Upper lobe of left lung (tissue), 6 donors: ENCODE results near the gene ADAMTS14. TPM values are rescaled to one million over a fixed set of nuclear protein-coding genes. Genes with fewer than 3 reads are reported as not detected.

Experiments
- ATAC-seq, 2 donors: fragments of 200-7000 bp; cut with Tn5 transposase; one replicate each; pipeline ENCODE4 v1.9.1; 2022; ENCODE audit warnings: mild to moderate bottlenecking in 2 of 2, moderate library complexity in 2 of 2; ENCODE audit not compliant: low FRiP score in 2 of 2
- DNase-seq, 2 donors: peaks; one replicate each; pipeline ENCODE4 v3.0.0-alpha.2; 2019 to 2020
- H3K27ac ChIP-seq, 4 donors: fragments of 200-600 bp; sonication (generic); one replicate each; pipeline ENCODE4 v1.5.1; 2016 to 2019
- H3K27me3 ChIP-seq, 4 donors: fragments of 200-600 bp; sonication (generic); one replicate each; pipeline ENCODE4 v1.5.1; 2017 to 2019
- H3K36me3 ChIP-seq, 4 donors: fragments of 200-600 bp; sonication (generic); one replicate each; pipeline ENCODE4 v1.5.1; 2016 to 2019
- H3K4me1 ChIP-seq, 4 donors: fragments of 200-600 bp; sonication (generic); one replicate each; pipeline ENCODE4 v1.5.1; 2018 to 2019
- H3K4me3 ChIP-seq, 4 donors: fragments of 200-600 bp; sonication (generic); one replicate each; pipeline ENCODE4 v1.5.1; 2017 to 2019; ENCODE audit warnings: mild to moderate bottlenecking in 2 of 4, moderate library complexity in 1 of 4
- H3K9me3 ChIP-seq, 4 donors: fragments of 200-600 bp; sonication (generic); one replicate each; pipeline ENCODE4 v1.5.1; 2018 to 2019
- EP300 ChIP-seq, 4 donors: sonication (generic); formaldehyde crosslinking; IDR thresholded peaks; one replicate each; pipeline ENCODE4 v1.5.1; 2017; ENCODE audit warnings: antibody characterized with exemption in 4 of 4, control low read depth in 2 of 4
- POLR2A ChIP-seq, 4 donors: fragments of 450-650 bp; IDR thresholded peaks; one replicate each; pipeline ENCODE4 v1.5.1; 2016 to 2017; ENCODE audit warnings: antibody characterized with exemption in 4 of 4, mild to moderate bottlenecking in 2 of 4
- POLR2AphosphoS5 ChIP-seq, 2 donors: sonication (generic); formaldehyde crosslinking; IDR thresholded peaks; one replicate each; pipeline ENCODE4 v1.5.1; 2017; ENCODE audit warnings: antibody characterized with exemption in 2 of 2
- WGBS, 2 donors: methylation state at CpG; one replicate each; pipeline ENCODE4 v1.1.5; 2017 to 2018; 5-methylcytosine and 5-hydroxymethylcytosine counted together
- total RNA-seq, 6 donors: library from RNA; depleted of rRNA in 4 of 6; stranded (reverse); fragments of >200 nt in 4 of 6; gene quantifications; one replicate each; pipeline versions ENCODE4 v1.1.0 to v1.2.1, GENCODE V29; 2016 to 2021
- TF ChIP-seq, protein P1 (sequence below), 6 experiments: fragments of 450-650 bp in 4 of 6; fragments of 200-600 bp in 2 of 6; sonication (generic) in 2 of 6; IDR thresholded peaks; one replicate each; pipeline ENCODE4 v1.5.1; 2016 to 2019; ENCODE audit warnings: antibody characterized with exemption in 6 of 6
- donor health status: DM: no; HTN: no; CAD: no; lungs with moderate emphysema.
- donor health status: DM: no; HTN: yes; CAD: no; lungs with severe emphysema.

ADAMTS14 gene
- total RNA-seq, 6 donors from 2014 or later = 0.15 to 3.1 (median 0.45) TPM

DNA sequence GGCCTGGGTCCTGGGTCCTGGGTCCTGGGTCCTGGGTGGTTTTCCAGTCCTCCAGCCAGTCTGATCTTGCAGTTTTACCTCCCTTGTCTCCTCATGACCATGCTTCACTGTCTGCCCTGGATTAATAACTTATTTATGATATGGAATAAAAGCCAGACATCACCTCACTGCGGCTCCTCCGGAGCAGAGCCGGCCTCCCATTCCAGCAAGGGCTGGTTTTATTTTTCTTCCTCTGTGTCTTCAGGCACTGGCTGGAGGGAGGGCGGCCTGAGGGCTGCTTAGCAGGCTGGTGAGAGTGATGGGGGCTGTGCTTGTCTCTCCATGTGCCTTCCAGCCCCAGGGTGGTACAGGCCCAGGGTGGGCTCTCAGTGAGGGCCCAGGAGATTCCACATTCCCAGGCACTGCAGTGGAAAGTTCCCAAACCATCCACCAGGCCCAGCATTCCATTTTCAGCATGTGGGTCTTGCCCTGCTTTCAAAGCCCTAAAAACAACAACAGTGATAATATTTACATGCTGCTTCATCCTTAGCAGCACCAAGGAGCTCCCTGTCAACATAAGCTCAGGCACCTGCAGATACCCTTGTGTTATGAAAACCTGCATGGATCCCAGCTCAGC, 12.6 kb downstream of the ADAMTS14 start:
- no peak for DNase-seq
- no peak for ATAC-seq
- no peak for TF ChIP-seq POLR2A (IDR thresholded peaks at IDR 0.05)
- TF ChIP-seq, protein P1, sequence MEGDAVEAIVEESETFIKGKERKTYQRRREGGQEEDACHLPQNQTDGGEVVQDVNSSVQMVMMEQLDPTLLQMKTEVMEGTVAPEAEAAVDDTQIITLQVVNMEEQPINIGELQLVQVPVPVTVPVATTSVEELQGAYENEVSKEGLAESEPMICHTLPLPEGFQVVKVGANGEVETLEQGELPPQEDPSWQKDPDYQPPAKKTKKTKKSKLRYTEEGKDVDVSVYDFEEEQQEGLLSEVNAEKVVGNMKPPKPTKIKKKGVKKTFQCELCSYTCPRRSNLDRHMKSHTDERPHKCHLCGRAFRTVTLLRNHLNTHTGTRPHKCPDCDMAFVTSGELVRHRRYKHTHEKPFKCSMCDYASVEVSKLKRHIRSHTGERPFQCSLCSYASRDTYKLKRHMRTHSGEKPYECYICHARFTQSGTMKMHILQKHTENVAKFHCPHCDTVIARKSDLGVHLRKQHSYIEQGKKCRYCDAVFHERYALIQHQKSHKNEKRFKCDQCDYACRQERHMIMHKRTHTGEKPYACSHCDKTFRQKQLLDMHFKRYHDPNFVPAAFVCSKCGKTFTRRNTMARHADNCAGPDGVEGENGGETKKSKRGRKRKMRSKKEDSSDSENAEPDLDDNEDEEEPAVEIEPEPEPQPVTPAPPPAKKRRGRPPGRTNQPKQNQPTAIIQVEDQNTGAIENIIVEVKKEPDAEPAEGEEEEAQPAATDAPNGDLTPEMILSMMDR (IDR thresholded peaks at IDR 0.05) = no peak
- no peak for TF ChIP-seq EP300 (IDR thresholded peaks at IDR 0.05)
- no peak for TF ChIP-seq POLR2AphosphoS5 (IDR thresholded peaks at IDR 0.05)
- no peak overlapping the region for H3K27ac ChIP-seq
- H3K36me3 ChIP-seq = no peaks in the 10 kb centered on the region
- H3K4me1 ChIP-seq = no peaks in the 10 kb centered on the region
- 88 to 96% methylated on average over 3 to 4 of the region's 4 CpGs for WGBS, 2 donors
- no peak overlapping the region for H3K4me3 ChIP-seq
- no peaks in the 10 kb centered on the region for H3K27me3 ChIP-seq
- H3K9me3 ChIP-seq = no peaks in the 10 kb centered on the region

DNA sequence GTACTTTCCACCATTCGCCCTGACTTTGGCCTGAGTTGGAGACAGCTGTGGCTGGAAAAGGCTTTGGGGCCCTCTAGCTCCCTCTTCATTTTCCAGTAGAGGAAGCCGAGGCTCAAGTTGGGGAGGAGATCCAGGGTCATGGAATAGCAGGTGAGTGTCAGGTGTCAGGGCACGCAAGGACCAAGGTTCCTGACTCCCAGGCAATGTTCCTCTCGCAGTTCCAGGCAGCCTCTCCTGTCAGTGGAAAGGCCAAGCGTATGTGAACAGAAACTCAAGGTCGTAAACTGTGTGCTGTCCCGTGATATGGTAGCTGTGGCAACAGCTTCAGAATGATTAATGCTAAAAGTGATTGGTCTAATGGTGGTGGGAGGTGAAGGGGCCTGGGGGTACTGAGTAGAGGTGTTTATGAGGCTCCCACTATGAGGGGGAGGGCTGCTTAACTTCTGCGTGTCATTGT, 13.2 kb downstream of the ADAMTS14 start:
- Histone ChIP-seq H3K4me1 (no peaks in the 10 kb centered on the region), H3K9me3 (no peaks in the 10 kb centered on the region), H3K27ac (no peak overlapping the region), H3K27me3 (no peaks in the 10 kb centered on the region), H3K4me3 (no peak overlapping the region), H3K36me3 (no peaks in the 10 kb centered on the region)
- no peak for TF ChIP-seq POLR2AphosphoS5 (IDR thresholded peaks at IDR 0.05)
- TF ChIP-seq POLR2A (IDR thresholded peaks at IDR 0.05) = no peak
- TF ChIP-seq, protein P1 (IDR thresholded peaks at IDR 0.05) = no peak
- TF ChIP-seq EP300 (IDR thresholded peaks at IDR 0.05) = no peak
- WGBS, 2 donors = 95 to 96% methylated on average over 6 to 8 of the region's 8 CpGs
- DNase-seq = no peak
- ATAC-seq = no peak

DNA sequence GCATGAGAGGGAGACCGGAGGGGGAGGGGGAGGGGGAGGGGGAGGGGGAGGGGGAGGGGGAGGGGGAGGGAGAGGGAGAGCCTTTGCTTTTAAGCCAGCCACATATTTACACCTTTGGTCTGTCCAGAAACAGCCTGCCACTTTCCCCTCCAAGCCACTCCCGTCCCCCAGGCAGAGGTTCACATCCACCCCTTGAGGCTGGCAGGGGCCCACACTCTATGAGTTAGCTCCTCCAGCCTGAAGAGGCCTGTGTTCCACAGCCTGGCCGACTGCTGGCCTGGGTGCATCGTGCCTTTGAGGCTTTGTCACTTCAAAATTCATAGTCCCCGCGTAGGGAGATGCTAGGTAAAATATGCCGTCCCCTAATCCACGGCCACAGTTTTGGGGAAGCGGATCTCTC, 16.5 kb downstream of the ADAMTS14 start:
- ATAC-seq (no peak), DNase-seq (no peak)
- Histone ChIP-seq H3K27ac (no peak overlapping the region), H3K4me3 (no peak overlapping the region), H3K9me3 (no peaks in the 10 kb centered on the region), H3K4me1 (no peaks in the 10 kb centered on the region), H3K27me3 (no peaks in the 10 kb centered on the region), H3K36me3 (no peaks in the 10 kb centered on the region)
- TF ChIP-seq EP300 (IDR thresholded peaks at IDR 0.05) (no peak), POLR2A (IDR thresholded peaks at IDR 0.05) (no peak), POLR2AphosphoS5 (IDR thresholded peaks at IDR 0.05) (no peak)
- TF ChIP-seq, protein P1 (IDR thresholded peaks at IDR 0.05) = no peak
- WGBS, 2 donors = 50 to 95% methylated on average over 1 to 8 of the region's 9 CpGs

DNA sequence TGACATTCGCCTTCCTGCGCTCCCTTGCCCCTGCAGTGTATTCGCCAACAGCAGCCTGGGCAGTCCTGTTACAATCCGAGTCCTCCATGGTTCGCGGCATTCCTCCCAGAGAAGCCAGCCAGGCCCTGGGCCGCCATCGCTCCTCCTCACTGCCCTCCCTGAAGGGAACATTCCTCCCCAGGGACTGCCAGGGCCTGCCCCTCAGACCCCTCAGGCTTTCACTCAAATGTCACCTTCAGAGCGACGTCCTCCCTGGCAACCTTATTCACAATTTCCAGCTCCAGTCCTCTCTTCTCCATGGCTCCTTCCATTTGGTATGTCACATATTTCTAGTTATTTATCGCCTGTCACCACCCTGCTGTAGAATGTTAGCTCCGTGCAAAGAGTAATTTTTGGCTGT, 17.4 kb downstream of the ADAMTS14 start:
- WGBS, 2 donors = 90 to 94% methylated on average over 11 to 12 of the region's 12 CpGs
- DNase-seq = no peak

More for the DNA sequence above, 17.4 kb downstream of the ADAMTS14 start:
- no peaks in the 10 kb centered on the region for H3K4me1 ChIP-seq
- no peaks in the 10 kb centered on the region for H3K9me3 ChIP-seq
- H3K36me3 ChIP-seq = no peaks in the 10 kb centered on the region
- TF ChIP-seq POLR2A (IDR thresholded peaks at IDR 0.05) = no peak
- no peak for TF ChIP-seq POLR2AphosphoS5 (IDR thresholded peaks at IDR 0.05)
- TF ChIP-seq EP300 (IDR thresholded peaks at IDR 0.05) = no peak
- TF ChIP-seq, protein P1 (IDR thresholded peaks at IDR 0.05) = no peak
- no peaks in the 10 kb centered on the region for H3K27me3 ChIP-seq
- no peak overlapping the region for H3K4me3 ChIP-seq
- no peak for ATAC-seq
- H3K27ac ChIP-seq = no peak overlapping the region
